CD14-positive monocyte (primary cell): ENCODE measurements around the gene CD80. TPM values are rescaled to one million over a fixed set of nuclear protein-coding genes. Genes with fewer than 3 reads are reported as not detected.

Experiments
- DNase-seq, 3 donors: peaks; one replicate each; pipeline ENCODE4 v3.0.0-alpha.2; 2011 to 2022
- H2AFZ ChIP-seq: 2 replicates; pipeline ENCODE4 v1.6.0; 2012; ENCODE audit warnings: mild to moderate bottlenecking, low read depth, low read length, inconsistent platforms; ENCODE audit not compliant: insufficient read depth, poor library complexity, severe bottlenecking
- H3K27ac ChIP-seq, 2 donors: 1 replicate in 1 of 2; 2 replicates in 1 of 2; pipeline ENCODE4 v1.5.1; 2012 to 2013; ENCODE audit warnings: low read length in 2 of 2, control low read depth in 1 of 2, inconsistent platforms in 1 of 2, low read depth in 1 of 2, mild to moderate bottlenecking in 1 of 2
- H3K27me3 ChIP-seq, 2 donors: one replicate each; pipeline versions ENCODE4 v1.6.0 to v1.6.1; 2011 to 2013; ENCODE audit warnings: low read length in 2 of 2; ENCODE audit not compliant: control insufficient read depth in 2 of 2, insufficient read depth in 2 of 2
- H3K36me3 ChIP-seq, 2 donors: replicated peaks in 1 of 2; 1 replicate in 1 of 2; 2 replicates in 1 of 2; pipeline versions ENCODE4 v1.5.1 to v1.6.1; 2012 to 2013; ENCODE audit warnings: low read length in 2 of 2, control low read depth in 1 of 2, inconsistent platforms in 1 of 2, mild to moderate bottlenecking in 1 of 2; ENCODE audit not compliant: insufficient read depth in 2 of 2, control insufficient read depth in 1 of 2
- H3K4me1 ChIP-seq, 2 donors: 1 replicate in 1 of 2; 2 replicates in 1 of 2; pipeline versions ENCODE4 v1.5.1 to v1.6.1; 2012 to 2013; ENCODE audit warnings: low read length in 2 of 2, control low read depth in 1 of 2, inconsistent platforms in 1 of 2, mild to moderate bottlenecking in 1 of 2, moderate library complexity in 1 of 2; ENCODE audit not compliant: insufficient read depth in 2 of 2, control insufficient read depth in 1 of 2
- H3K4me2 ChIP-seq: replicated peaks from 2 replicates; pipeline ENCODE3; 2012; ENCODE audit warnings: low read length, moderate library complexity, mild to moderate bottlenecking; ENCODE audit not compliant: poor library complexity, severe bottlenecking; ENCODE audit errors: extremely low read depth
- H3K4me3 ChIP-seq, 3 experiments: fragments of 200-600 bp in 1 of 3; sonication (generic) in 1 of 3; replicated peaks in 1 of 3; 1 replicate in 2 of 3; 2 replicates in 1 of 3; pipeline ENCODE4 v1.5.1; 2011 to 2013; ENCODE audit warnings: low read length in 3 of 3, mild to moderate bottlenecking in 3 of 3, control low read depth in 2 of 3, low read depth in 2 of 3, inconsistent platforms in 1 of 3, moderate library complexity in 1 of 3
- H3K79me2 ChIP-seq: 2 replicates; pipeline ENCODE4 v1.6.0; 2012; ENCODE audit warnings: mild to moderate bottlenecking, control low read depth, inconsistent platforms, low read length, moderate library complexity; ENCODE audit not compliant: insufficient read depth
- H3K9ac ChIP-seq: 2 replicates; pipeline ENCODE4 v1.6.0; 2017; ENCODE audit warnings: low read length, mild to moderate bottlenecking; ENCODE audit not compliant: insufficient read depth, poor library complexity, severe bottlenecking
- H3K9me3 ChIP-seq, 2 donors: replicated peaks in 1 of 2; 1 replicate in 1 of 2; 2 replicates in 1 of 2; pipeline versions ENCODE4 v1.5.1 to v1.6.1; 2012 to 2013; ENCODE audit warnings: low read length in 2 of 2, control low read depth in 1 of 2; ENCODE audit not compliant: control insufficient read depth in 1 of 2, insufficient read depth in 1 of 2
- H4K20me1 ChIP-seq: 2 replicates; pipeline ENCODE4 v1.6.0; 2012; ENCODE audit warnings: mild to moderate bottlenecking, low read length, control low read depth, moderate library complexity; ENCODE audit not compliant: insufficient read depth
- H3K27ac Mint-ChIP-seq, 7 donors: one replicate each; pipeline ENCODE4 v1.8.0; 2020; ENCODE audit warnings: mild to moderate bottlenecking in 7 of 7, mixed read lengths in 7 of 7, moderate library complexity in 6 of 7, inconsistent platforms in 2 of 7
- H3K27me3 Mint-ChIP-seq, 3 donors: one replicate each; pipeline ENCODE4 v1.8.0; 2021 to 2022; ENCODE audit warnings: low read depth in 3 of 3, mild to moderate bottlenecking in 3 of 3, mixed read lengths in 3 of 3, moderate library complexity in 3 of 3, inconsistent platforms in 1 of 3
- H3K36me3 Mint-ChIP-seq, 2 donors: one replicate each; pipeline ENCODE4 v1.8.0; 2020; ENCODE audit warnings: mixed read lengths in 2 of 2, inconsistent platforms in 1 of 2, mild to moderate bottlenecking in 1 of 2
- H3K4me1 Mint-ChIP-seq: one replicate; pipeline ENCODE4 v1.8.0; 2020; ENCODE audit warnings: mild to moderate bottlenecking, mixed read lengths
- H3K4me3 Mint-ChIP-seq, 2 donors: one replicate each; pipeline ENCODE4 v1.8.0; 2020; ENCODE audit warnings: mild to moderate bottlenecking in 2 of 2, mixed read lengths in 2 of 2, moderate library complexity in 1 of 2
- H3K9me3 Mint-ChIP-seq, 7 donors: one replicate each; pipeline ENCODE4 v1.8.0; 2020 to 2022; ENCODE audit warnings: mixed read lengths in 7 of 7, mild to moderate bottlenecking in 6 of 7, moderate library complexity in 6 of 7, inconsistent platforms in 2 of 7
- WGBS: methylation state at CpG from one replicate; pipeline ENCODE4 v1.1.5; 2013; ENCODE audit warnings: missing lambda C conversion rate; ENCODE audit not compliant: insufficient coverage; 5-methylcytosine and 5-hydroxymethylcytosine counted together
- intact Hi-C, 2 donors: fragments of 100-400 bp; cut with micrococcal nuclease; formaldehyde crosslinking; loops; one replicate each; pipeline versions ENCODE4 v1.15.0 to v1.15.1; 2023
- polyA plus RNA-seq, 3 donors: library from polyadenylated mRNA; depleted of rRNA in 1 of 3; unstranded in 2 of 3; stranded (reverse) in 1 of 3; fragments of 300-500 nt in 2 of 3; fragments of >200 nt in 1 of 3; fragmentation: Illumina TruSeq in 2 of 3; gene quantifications; 1 replicate in 2 of 3; 2 replicates in 1 of 3; pipeline ENCODE4 v1.2.3, GENCODE V29; 2012 to 2021
- TF ChIP-seq, protein P1 (sequence below): fragments of 200-600 bp; IDR thresholded peaks from one replicate; pipeline ENCODE4 v1.8.0; 2022; ENCODE audit warnings: antibody characterized with exemption, mild to moderate bottlenecking

Gene CD80
- polyA plus RNA-seq, 3 donors, result 0.47 to 0.87 (median 0.47) TPM

DNA sequence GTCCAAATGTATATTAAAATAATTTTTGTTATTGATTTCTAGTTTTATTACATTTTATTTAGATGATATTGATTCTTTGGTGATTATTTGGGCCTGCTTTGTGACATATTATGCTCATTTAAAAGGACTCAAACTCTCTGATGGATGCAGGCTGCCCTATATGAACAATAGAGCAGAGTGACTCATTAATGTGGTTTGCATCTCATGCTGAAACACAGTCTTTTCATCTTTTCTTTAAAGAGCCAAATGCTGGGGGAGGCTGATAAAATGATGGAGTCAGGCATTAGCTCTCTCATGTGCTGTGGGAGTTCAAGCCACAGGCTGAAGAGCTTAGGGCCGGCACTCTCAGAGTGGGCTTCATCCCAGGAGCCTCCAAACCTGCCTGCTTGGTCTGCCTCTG lies 45.5 kb upstream of the CD80 start:
- no peak overlapping the region for H2AFZ ChIP-seq
- H3K9ac ChIP-seq, result no peak overlapping the region
- no peak for DNase-seq
- H3K4me2 ChIP-seq, result no peak overlapping the region
- TF ChIP-seq, protein P1, sequence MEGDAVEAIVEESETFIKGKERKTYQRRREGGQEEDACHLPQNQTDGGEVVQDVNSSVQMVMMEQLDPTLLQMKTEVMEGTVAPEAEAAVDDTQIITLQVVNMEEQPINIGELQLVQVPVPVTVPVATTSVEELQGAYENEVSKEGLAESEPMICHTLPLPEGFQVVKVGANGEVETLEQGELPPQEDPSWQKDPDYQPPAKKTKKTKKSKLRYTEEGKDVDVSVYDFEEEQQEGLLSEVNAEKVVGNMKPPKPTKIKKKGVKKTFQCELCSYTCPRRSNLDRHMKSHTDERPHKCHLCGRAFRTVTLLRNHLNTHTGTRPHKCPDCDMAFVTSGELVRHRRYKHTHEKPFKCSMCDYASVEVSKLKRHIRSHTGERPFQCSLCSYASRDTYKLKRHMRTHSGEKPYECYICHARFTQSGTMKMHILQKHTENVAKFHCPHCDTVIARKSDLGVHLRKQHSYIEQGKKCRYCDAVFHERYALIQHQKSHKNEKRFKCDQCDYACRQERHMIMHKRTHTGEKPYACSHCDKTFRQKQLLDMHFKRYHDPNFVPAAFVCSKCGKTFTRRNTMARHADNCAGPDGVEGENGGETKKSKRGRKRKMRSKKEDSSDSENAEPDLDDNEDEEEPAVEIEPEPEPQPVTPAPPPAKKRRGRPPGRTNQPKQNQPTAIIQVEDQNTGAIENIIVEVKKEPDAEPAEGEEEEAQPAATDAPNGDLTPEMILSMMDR, result no peak
- H3K4me3 Mint-ChIP-seq, result no peak overlapping the region
- intact Hi-C loops, result no loop called here
- no peaks in the 10 kb centered on the region for H3K27me3 ChIP-seq
- WGBS, result 88% methylated on average over 1 of the region's 1 CpG
- no peak overlapping the region for H3K27ac Mint-ChIP-seq
- H3K9me3 ChIP-seq, result no peaks in the 10 kb centered on the region
- H3K4me1 ChIP-seq, result no peaks in the 10 kb centered on the region
- no peaks in the 10 kb centered on the region for H3K79me2 ChIP-seq
- H3K4me1 Mint-ChIP-seq, result peaks cover 4% of the 10 kb centered on the region
- no peaks in the 10 kb centered on the region for H4K20me1 ChIP-seq
- H3K9me3 Mint-ChIP-seq, result no peaks in the 10 kb centered on the region
- no peaks in the 10 kb centered on the region for H3K36me3 Mint-ChIP-seq
- no peaks in the 10 kb centered on the region for H3K36me3 ChIP-seq
- no peak overlapping the region for H3K27ac ChIP-seq
- H3K27me3 Mint-ChIP-seq, result peaks cover 2 to 10% (median 4%) of the 10 kb centered on the region in 3 donors
- H3K4me3 ChIP-seq, result no peak overlapping the region

DNA sequence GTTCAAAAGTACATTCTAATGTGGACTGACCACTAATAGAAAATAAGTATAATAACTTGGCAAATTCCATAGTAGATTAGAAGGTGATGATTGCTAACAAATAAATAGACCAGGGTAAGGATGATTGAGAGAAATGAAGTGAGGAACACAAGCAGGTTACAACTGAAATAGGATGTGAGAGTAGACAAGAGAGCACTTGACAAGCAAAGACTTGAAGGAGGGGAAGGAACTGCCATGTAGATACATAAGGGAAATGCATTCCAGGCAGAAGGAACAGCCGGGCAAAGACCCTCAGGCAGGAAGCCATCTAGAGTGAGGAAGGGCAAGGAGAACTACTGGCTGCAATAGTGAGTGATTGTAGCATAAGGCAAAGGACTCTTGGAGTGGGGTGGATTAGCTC lies 43.3 kb upstream of the CD80 start:
- TF ChIP-seq, protein P1, result no peak
- intact Hi-C loops, result no loop called here
- no peaks in the 10 kb centered on the region for H3K27me3 ChIP-seq

More for the DNA sequence above, 43.3 kb upstream of the CD80 start:
- Histone ChIP-seq H4K20me1 (no peaks in the 10 kb centered on the region), H3K9ac (no peak overlapping the region), H2AFZ (no peak overlapping the region), H3K27ac (no peak overlapping the region), H3K79me2 (no peaks in the 10 kb centered on the region), H3K36me3 (no peaks in the 10 kb centered on the region), H3K4me1 (no peaks in the 10 kb centered on the region), H3K4me2 (no peak overlapping the region), H3K9me3 (no peaks in the 10 kb centered on the region), H3K4me3 (no peak overlapping the region)
- Mint-ChIP-seq H3K36me3 (no peaks in the 10 kb centered on the region), H3K27me3 (peaks cover 0 to 5% (median 3%) of the 10 kb centered on the region in 3 donors), H3K27ac (peak overlapping the region in 1 of 7 donors; percentile 56), H3K9me3 (no peaks in the 10 kb centered on the region), H3K4me3 (no peak overlapping the region), H3K4me1 (peaks cover 4% of the 10 kb centered on the region)
- 8% methylated on average over 1 of the region's 1 CpG for WGBS
- no peak for DNase-seq
